ENCODE measurements around the gene PPT1. TPM values are rescaled to one million over a fixed set of nuclear protein-coding genes. Genes with fewer than 3 reads are reported as not detected.
"Not testable (repeated sequence)": the region's sequence is repeated elsewhere in the genome, so short reads cannot be mapped to it uniquely, and the experiment has no call there.

The PPT1 gene
- total RNA-seq, 1 experiment from 2014 or later = 154 TPM

GRCh38 chr1:40039757-40040510 lies 57.1 kb downstream of the PPT1 start:
- H2AFZ ChIP-seq = peak overlapping the region; percentile 90
- H3K27ac ChIP-seq = peak overlapping the region; percentile 98
- peak; percentile 80 to 89 for DNase-seq
- H3K9me3 ChIP-seq (ENCODE audit: insufficient read depth, low read depth) = no peaks in the 10 kb centered on the region
- H3K27me3 ChIP-seq (ENCODE audit: insufficient read depth, low read depth) = no peaks in the 10 kb centered on the region
- H3K9me2 ChIP-seq (ENCODE audit: insufficient read depth) = no peaks in the 10 kb centered on the region
- H3K4me3 ChIP-seq = peak overlapping the region; percentile 99
- H3K79me2 ChIP-seq (ENCODE audit: low read depth) = peaks cover 44% of the 10 kb centered on the region
- POLR2A ChIA-PET (ENCODE audit: unreplicated experiment) = interaction anchor here (0.6 to 1.4 kb wide), 13 partner anchors 7 to 409 kb away, joined by 3 to 16 read pairs (median 5); partner anchors contain the start of genes MYCL and RLF
- H3F3A ChIP-seq (ENCODE audit: insufficient read depth, low read depth) = peaks cover 35% of the 10 kb centered on the region
- peaks cover 36% of the 10 kb centered on the region for H3K4me1 ChIP-seq (replicated peaks; ENCODE audit: insufficient read depth)
- TF ChIP-seq EZH2 (IDR thresholded peaks at IDR 0.05; ENCODE audit: low read depth) (no peak), CTCF (conservative IDR thresholded peaks at IDR 0.05) (0 out of 2 replicates have a peak, but pooled peaks have one; percentile 13)
- CTCF ChIA-PET = interaction anchor here (0.5 to 0.7 kb wide), 4 partner anchors 39 to 414 kb away, joined by 3 to 4 read pairs (median 3); no protein-coding TSS in a partner anchor
- peak overlapping the region; percentile 85 for H3K4me2 ChIP-seq
- peaks cover 12% of the 10 kb centered on the region; the same call in 1 of the 2 replicates for H3K36me3 ChIP-seq (ENCODE audit: low read depth)
- peaks cover 17% of the 10 kb centered on the region for H4K20me1 ChIP-seq (ENCODE audit: insufficient read depth)
- intact Hi-C loops (cut with micrococcal nuclease; ENCODE audit: unreplicated experiment) = loop anchor here (1.0 to 10.0 kb wide), 3 partner anchors 60 to 435 kb away; partner anchors contain the start of gene ZMPSTE24
- BruUV-seq (replicated peaks) = TSS peak; percentile 82

GRCh38 chr1:40039245-40039756 lies 57.8 kb downstream of the PPT1 start:
- intact Hi-C loops (cut with micrococcal nuclease; ENCODE audit: unreplicated experiment) = loop anchor here (10.0 kb wide), 1 partner anchor 434 kb away; no protein-coding TSS in a partner anchor
- Histone ChIP-seq H3K36me3 (ENCODE audit: low read depth) (peaks cover 11% of the 10 kb centered on the region; the same call in 1 of the 2 replicates), H3K4me3 (peak overlapping the region; percentile 99), H4K20me1 (ENCODE audit: insufficient read depth) (peaks cover 15% of the 10 kb centered on the region; the same call in 1 of the 2 replicates), H3K9me2 (ENCODE audit: insufficient read depth) (no peaks in the 10 kb centered on the region), H3K27me3 (ENCODE audit: insufficient read depth, low read depth) (no peaks in the 10 kb centered on the region), H3K4me2 (peak overlapping the region; percentile 85), H3K79me2 (ENCODE audit: low read depth) (peaks cover 37% of the 10 kb centered on the region), H3K27ac (peak overlapping the region; percentile 98), H3K4me1 (replicated peaks; ENCODE audit: insufficient read depth) (peaks cover 36% of the 10 kb centered on the region), H3F3A (ENCODE audit: insufficient read depth, low read depth) (peaks cover 35% of the 10 kb centered on the region), H3K9me3 (ENCODE audit: insufficient read depth, low read depth) (no peaks in the 10 kb centered on the region), H2AFZ (peak overlapping the region; percentile 90)
- TF ChIP-seq CTCF (conservative IDR thresholded peaks at IDR 0.05) (no peak; the same call in 1 of the 2 replicates), EZH2 (IDR thresholded peaks at IDR 0.05; ENCODE audit: low read depth) (no peak)
- ChIA-PET CTCF (interaction anchor here (0.6 to 0.7 kb wide), 4 partner anchors 21 to 415 kb away, joined by 3 to 4 read pairs (median 4); no protein-coding TSS in a partner anchor), POLR2A (ENCODE audit: unreplicated experiment) (interaction anchor here (0.6 to 1.4 kb wide), 5 partner anchors 9 to 339 kb away, joined by 3 to 6 read pairs (median 3); no protein-coding TSS in a partner anchor)
- BruUV-seq (replicated peaks) = no TSS peak
- no peak for DNase-seq

GRCh38 chr1:40038697-40039096 lies 58.4 kb downstream of the PPT1 start:
- DNase-seq = no peak
- peak overlapping the region; percentile 99; the same call in 1 of the 2 replicates for H3K4me3 ChIP-seq
- peak overlapping the region; percentile 98 for H3K27ac ChIP-seq
- H3K36me3 ChIP-seq (ENCODE audit: low read depth) = peaks cover 6% of the 10 kb centered on the region; the same call in 1 of the 2 replicates
- ChIA-PET POLR2A (ENCODE audit: unreplicated experiment) (interaction anchor here (0.6 kb wide), 4 partner anchors 8 to 280 kb away, joined by 3 to 6 read pairs (median 4); no protein-coding TSS in a partner anchor), CTCF (interaction anchor here (0.6 kb wide), 2 partner anchors 21 to 61 kb away, joined by 3 to 4 read pairs; no protein-coding TSS in a partner anchor)
- peaks cover 35% of the 10 kb centered on the region for H3F3A ChIP-seq (ENCODE audit: insufficient read depth, low read depth)
- H2AFZ ChIP-seq = no peak overlapping the region
- BruUV-seq (replicated peaks) = no TSS peak
- H3K79me2 ChIP-seq (ENCODE audit: low read depth) = peaks cover 31% of the 10 kb centered on the region
- H3K9me2 ChIP-seq (ENCODE audit: insufficient read depth) = no peaks in the 10 kb centered on the region
- H4K20me1 ChIP-seq (ENCODE audit: insufficient read depth) = peaks cover 9% of the 10 kb centered on the region; the same call in 1 of the 2 replicates
- H3K4me1 ChIP-seq (replicated peaks; ENCODE audit: insufficient read depth) = peaks cover 33% of the 10 kb centered on the region
- TF ChIP-seq EZH2 (IDR thresholded peaks at IDR 0.05; ENCODE audit: low read depth) (no peak), CTCF (conservative IDR thresholded peaks at IDR 0.05) (no peak)
- H3K4me2 ChIP-seq = peak overlapping the region; percentile 85
- intact Hi-C loops (cut with micrococcal nuclease; ENCODE audit: unreplicated experiment) = loop anchor here (10.0 kb wide), 1 partner anchor 434 kb away; no protein-coding TSS in a partner anchor
- H3K27me3 ChIP-seq (ENCODE audit: insufficient read depth, low read depth) = no peaks in the 10 kb centered on the region
- no peaks in the 10 kb centered on the region for H3K9me3 ChIP-seq (ENCODE audit: insufficient read depth, low read depth)

DNA sequence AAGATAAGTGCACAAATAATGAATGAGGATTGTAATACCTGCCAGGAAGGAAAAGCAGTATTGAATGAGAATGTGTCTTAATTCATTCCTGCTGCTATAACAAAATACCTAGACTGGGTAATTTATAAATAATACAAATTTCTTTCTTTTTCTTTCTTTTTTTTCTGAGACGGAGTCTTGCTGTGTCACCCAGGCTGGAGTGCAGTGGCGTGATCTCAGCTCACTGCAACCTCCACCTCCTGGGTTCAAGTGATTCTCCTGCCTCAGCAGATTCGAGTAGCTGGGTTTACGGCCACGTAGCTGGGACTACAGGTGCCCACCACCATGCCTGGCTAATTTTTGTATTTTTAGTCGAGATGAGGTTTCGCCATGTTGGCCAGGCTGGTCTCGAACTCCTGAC lies 59.8 kb downstream of the PPT1 start:
- DNase-seq; BruUV-seq (replicated peaks); H3K4me2 ChIP-seq; H3K9me2 ChIP-seq (ENCODE audit: insufficient read depth); H3K27ac ChIP-seq; H3K36me3 ChIP-seq (ENCODE audit: low read depth); H3K27me3 ChIP-seq (ENCODE audit: insufficient read depth, low read depth); H3K9me3 ChIP-seq (ENCODE audit: insufficient read depth, low read depth); H2AFZ ChIP-seq; CTCF ChIA-PET; POLR2A ChIA-PET (ENCODE audit: unreplicated experiment); H4K20me1 ChIP-seq (ENCODE audit: insufficient read depth); H3K4me3 ChIP-seq: not testable (repeated sequence)
- H3K4me1 ChIP-seq (replicated peaks; ENCODE audit: insufficient read depth) = peaks cover 20% of the 10 kb centered on the region
- H3K79me2 ChIP-seq (ENCODE audit: low read depth) = peaks cover 17% of the 10 kb centered on the region
- intact Hi-C loops (cut with micrococcal nuclease; ENCODE audit: unreplicated experiment) = loop anchor here (10.0 kb wide), 1 partner anchor 432 kb away; no protein-coding TSS in a partner anchor
- peaks cover 26% of the 10 kb centered on the region for H3F3A ChIP-seq (ENCODE audit: insufficient read depth, low read depth)

All from PC-9 (cell line).